Measurements from ENCODE around the gene PCNT.
"Not testable (repeated sequence)": the region's sequence is repeated elsewhere in the genome, so short reads cannot be mapped to it uniquely, and the experiment has no call there.

Gene PCNT

DNA sequence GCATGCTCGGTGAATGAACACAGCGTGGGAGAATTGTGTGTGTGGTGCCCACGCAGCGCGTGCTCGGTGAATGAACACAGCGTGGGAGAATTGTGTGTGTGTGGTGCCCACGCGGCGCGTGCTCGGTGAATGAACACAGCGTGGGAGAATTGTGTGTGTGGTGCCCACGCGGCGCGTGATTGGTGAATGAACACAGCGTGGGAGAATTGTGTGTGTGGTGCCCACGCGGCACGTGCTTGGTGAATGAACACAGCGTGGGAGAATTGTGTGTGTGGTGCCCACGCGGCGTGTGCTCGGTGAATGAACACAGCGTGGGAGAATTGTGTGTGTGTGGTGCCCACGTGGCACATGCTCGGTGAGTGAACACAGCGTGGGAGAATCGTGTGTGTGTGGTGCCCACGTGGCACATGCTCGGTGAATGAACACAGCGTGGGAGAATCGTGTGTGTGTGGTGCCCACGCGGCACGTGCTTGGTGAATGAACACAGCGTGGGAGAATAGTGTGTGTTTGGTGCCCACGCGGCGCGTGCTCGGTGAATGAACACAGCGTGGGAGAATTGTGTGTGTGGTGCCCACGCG is 79.4 kb downstream of the PCNT start:
- not testable (repeated sequence) for DNase-seq (ENCODE audit: low read depth in 1 of 2, low spot score in 1 of 2)

DNA sequence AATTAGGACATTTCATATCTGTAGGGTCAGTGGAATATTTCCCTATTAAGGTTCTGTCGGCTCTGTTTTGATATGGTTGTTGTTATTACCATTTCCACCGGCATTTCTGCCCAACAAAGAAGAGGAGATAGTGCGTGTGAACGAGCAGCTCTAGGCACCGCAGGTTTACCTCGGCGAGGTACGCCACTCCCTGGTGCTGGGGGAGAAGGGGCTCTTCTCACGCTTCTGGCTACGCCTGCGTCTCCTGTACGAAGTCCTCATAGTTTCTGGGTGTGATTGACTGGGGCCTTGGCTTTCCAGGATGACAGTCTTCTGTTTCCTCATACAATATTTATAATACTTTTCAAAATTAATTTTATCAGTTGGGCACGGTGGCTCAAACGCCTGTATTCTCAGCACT is 80.3 kb downstream of the PCNT start:
- no peak for DNase-seq (ENCODE audit: low read depth in 1 of 2, low spot score in 1 of 2)

DNA sequence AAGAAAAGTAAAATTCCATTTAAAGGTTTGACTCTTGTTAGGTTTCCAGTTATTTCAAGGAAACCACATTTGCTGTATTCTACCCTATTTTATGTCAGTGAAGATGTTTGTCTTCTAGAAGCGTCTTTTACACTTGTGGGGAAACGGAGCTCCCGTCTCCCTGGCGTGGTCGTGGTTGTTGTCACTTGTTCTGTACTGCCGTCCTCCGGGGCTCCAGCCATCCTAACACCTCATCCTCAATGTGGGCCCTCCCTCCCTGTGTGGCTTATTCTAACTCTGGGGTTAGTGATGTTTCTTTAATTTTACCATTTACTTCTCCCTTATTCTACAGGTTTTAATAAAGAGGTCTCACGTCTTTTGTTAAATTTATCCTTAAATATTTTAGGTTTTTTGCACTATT is 82.0 kb downstream of the PCNT start:
- DNase-seq (ENCODE audit: low read depth in 1 of 2, low spot score in 1 of 2) = no peak

DNA sequence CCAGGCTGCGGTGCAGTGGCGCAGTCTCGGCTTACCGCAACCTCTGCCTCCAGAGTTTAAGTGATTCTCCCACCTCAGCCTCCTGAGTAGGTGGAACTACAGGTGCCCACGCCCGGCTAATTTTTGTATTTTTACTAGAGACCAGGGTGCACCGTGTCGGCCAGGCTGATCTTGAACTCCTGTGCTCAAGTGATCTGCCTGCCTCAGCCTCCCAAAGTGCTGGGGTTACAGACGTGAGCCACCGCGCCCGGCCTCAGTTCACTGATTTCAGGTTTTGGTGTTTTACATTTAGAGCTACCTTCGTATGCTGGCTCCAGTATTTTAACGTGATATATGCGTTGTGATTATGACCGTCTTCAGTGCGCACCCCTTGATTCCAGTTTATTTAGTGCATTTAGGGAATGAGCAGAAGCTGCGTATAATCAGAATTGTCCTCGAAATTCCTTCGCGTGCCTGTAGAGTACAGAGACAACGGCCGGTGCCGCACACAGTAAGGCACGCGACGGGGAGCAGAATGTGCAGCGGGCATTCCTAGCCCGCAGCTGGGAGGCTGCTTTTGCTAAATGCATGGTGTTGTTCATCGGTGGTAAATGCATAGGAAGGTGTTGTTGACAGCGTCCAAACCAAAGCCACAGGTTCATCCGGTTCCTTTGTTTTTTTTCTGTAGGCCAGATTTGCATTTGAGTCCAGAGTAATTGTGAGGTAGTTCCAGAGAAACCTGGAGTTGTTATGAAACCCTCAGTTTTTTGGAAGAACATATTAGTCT is 85.9 kb downstream of the PCNT start:
- DNase-seq (ENCODE audit: low read depth in 1 of 2, low spot score in 1 of 2) = no peak

DNA sequence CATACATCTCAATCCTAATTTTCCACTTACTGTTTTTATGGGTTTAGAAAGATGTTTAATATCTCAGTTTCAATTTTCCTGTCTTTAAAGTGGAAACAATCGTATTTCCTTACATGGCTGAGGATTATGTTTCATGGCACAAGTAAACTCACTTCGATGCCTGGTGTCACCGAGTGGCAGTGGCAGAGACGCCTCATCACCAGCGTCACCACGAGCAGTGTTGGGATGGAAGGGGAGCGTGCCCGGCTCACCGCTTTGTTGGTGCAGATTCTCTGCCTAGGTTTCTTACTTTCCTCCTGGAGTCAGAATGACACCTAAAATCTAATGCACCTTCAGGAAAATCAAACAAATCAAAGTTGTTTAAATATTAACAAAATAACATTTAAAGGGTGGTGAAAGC is 86.6 kb downstream of the PCNT start:
- DNase-seq (ENCODE audit: low read depth in 1 of 2, low spot score in 1 of 2) = no peak

DNA sequence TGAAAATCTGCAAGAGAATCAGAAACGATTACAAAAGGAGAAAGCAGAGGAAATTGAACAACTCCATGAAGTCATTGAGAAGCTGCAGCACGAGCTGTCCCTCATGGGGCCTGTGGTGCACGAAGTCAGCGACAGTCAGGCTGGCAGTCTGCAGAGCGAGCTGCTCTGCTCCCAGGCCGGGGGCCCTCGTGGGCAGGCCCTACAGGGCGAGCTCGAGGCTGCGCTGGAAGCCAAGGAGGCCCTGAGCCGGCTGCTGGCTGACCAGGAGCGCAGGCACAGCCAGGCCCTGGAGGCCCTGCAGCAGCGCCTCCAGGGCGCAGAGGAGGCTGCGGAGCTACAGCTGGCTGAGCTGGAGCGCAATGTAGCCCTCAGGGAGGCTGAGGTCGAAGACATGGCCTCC is 87.3 kb downstream of the PCNT start:
- no peak for DNase-seq (ENCODE audit: low read depth in 1 of 2, low spot score in 1 of 2)

DNA sequence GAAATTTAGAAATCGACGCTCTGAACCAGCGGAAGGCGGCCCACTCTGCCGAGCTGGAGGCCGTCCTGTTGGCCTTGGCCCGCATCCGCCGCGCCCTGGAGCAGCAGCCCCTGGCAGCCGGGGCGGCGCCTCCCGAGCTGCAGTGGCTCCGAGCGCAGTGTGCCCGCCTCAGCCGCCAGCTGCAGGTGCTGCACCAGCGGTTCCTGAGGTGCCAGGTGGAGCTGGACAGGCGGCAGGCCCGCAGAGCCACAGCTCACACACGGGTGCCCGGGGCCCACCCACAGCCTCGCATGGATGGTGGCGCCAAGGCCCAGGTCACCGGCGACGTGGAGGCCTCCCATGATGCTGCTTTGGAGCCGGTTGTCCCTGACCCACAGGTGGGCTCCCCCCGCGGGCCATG is 87.7 kb downstream of the PCNT start:
- DNase-seq (ENCODE audit: low read depth in 1 of 2, low spot score in 1 of 2) = no peak

DNA sequence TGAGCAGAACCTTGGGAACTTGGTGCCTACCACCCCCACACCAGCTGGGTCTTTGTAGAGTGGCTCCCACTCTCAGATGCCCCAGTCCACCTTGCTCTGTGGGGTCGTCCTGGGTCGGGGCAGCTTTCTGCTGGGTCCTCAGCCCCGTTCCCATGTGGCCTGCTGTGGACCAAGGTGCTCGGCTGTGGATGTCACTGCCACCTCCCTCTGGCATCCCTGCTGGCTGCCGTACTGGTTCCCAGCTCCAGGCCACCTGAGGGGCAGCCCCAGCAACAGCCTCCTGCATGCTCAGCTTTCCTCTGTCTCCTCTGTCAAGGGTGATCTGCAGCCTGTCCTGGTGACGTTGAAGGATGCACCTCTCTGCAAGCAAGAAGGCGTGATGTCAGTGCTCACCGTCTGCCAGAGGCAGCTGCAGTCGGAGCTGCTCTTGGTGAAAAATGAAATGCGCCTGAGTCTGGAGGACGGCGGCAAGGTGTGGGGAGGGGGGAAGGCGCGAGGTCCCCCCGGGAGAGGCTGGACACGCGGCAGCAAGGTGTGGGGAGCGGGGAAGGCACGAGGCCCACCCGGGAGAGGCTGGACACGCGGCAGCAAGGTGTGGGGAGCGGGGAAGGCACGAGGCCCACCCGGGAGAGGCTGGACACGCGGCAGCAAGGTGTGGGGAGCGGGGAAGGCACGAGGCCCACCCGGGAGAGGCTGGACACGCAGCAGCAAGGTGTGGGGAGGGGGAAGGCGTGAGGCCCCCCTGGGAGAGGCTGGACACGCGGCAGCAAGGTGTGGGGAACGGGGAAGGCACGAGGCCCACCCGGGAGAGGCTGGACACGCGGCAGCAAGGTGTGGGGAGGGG is 88.8 kb downstream of the PCNT start:
- DNase-seq (ENCODE audit: low read depth in 1 of 2, low spot score in 1 of 2) = no peak

DNA sequence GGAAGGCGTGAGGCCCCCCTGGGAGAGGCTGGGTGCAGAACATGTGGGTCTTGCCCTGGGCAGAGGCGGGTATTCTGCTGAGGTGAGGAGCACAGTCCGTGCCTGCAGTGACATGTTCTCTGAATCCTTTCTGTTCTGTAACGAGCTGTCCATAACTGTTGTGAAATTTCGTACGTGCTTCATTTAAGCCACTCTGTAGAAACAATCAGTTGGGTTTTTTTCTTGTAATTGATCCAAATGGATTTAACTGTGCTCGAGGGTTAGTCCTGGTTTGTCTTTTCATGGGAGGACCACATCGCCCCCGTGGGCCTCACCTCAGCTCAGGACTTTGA is 89.4 kb downstream of the PCNT start:
- no peak for DNase-seq (ENCODE audit: low read depth in 1 of 2, low spot score in 1 of 2)

DNA sequence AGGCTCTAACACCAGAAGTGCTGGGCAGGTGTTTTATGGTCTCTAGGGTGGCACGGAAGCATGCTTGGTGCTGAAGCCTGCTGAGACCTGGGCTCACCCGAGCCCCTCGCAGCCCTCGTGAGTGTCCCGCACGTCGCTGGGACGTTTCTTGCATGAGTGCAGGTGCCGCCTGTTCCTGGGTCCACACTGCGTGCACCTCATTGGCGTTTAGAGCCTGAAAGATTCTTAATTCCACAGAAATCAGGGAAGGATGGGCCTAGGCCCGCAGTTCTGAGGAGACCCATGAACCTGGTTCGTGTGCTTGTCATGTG is 91.0 kb downstream of the PCNT start:
- DNase-seq (ENCODE audit: low read depth in 1 of 2, low spot score in 1 of 2) = no peak

DNA sequence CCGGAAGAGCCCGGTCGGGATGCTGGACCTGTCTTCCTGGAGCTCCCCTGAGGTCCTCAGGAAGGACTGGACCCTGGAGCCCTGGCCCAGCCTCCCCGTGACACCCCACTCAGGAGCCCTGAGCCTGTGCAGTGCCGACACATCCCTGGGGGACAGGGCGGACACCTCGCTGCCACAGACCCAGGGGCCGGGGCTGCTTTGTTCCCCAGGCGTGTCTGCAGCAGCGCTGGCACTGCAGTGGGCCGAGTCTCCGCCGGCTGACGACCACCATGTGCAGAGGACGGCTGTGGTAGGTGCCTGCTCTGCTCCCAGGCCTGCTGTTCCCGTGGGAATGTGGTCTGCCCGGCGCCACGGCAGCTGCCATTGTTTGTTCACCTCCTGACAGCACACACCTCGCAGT is 92.6 kb downstream of the PCNT start:
- DNase-seq (ENCODE audit: low read depth in 1 of 2, low spot score in 1 of 2) = no peak

DNA sequence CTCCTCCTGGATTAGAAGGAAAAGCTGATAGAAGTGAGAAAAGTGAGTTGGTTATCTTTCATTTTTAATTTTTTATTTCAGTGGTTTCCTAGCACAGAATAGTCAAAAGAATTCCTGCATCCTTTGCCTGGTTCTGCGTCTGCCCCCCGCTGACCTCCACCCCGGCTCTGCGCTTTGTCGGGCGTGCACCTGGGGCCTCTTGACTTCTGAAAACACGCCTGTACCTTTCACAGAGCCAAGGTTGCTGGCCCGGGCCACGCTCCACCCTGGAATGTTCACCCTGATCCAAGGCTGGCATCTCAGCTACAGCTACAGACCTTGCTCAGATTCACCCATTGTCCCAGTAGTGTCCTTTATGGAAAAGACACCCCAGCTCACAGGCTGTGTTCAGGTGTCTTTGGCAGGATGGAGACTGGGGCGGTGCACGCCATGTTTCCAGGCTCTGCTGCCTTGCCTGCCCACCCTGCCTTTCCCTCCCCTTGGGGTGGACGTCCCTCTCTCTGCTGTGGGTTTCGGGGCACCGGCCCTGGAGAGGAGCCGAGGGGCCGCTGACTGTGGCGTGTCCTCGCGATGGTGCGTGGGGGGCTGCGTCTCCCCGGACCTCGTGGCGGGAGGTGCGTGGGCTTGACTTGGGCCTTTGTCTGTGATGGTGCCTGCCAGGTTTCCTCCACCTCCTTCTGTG is 94.5 kb downstream of the PCNT start:
- DNase-seq (ENCODE audit: low read depth in 1 of 2, low spot score in 1 of 2) = no peak

DNA sequence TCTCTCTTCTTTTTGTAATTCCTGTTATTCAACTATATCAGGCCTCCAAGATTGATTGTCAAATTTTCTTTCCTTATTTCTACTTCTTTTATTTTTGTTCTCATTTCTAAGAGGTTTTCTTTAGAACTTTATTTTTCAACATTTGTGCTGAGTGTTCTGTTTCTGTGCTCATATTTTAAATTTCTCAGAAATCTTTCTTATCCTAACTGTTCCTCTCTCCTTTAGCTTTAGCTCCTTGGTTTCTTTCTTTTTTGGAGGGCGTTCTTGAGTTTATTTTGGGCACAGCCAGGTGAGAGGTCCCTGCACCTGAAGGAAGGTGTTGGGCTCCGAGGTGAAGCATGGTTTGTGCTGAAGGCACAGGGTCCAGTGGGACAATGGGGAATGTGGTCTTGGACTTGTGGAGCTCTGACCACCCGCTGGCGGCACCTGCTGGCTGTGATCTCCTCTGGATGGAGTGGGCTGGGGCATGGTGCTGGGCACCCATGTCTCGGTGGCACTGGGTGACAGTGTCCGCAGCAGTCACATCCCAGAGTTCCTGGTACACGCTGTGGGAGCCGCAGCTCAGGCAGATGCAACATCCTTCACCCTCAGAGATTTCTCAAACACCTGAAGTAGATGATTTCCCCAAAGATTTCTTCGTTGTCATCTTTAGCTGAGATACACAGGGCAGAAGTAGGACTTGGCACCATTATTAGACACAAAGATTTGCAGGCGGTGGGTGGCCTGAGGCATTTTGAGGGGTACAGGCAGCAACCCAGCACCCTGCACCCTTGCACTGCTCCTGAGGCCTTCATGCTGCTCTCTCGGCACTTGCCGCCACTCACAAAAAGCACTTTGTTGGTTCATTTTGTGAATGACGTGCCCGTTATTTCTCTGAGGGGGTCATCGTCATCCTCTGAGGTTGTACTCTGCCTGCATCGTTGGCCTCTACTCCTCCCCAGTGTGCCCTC is 96.6 kb downstream of the PCNT start:
- no peak for DNase-seq (ENCODE audit: low read depth in 1 of 2, low spot score in 1 of 2)

DNA sequence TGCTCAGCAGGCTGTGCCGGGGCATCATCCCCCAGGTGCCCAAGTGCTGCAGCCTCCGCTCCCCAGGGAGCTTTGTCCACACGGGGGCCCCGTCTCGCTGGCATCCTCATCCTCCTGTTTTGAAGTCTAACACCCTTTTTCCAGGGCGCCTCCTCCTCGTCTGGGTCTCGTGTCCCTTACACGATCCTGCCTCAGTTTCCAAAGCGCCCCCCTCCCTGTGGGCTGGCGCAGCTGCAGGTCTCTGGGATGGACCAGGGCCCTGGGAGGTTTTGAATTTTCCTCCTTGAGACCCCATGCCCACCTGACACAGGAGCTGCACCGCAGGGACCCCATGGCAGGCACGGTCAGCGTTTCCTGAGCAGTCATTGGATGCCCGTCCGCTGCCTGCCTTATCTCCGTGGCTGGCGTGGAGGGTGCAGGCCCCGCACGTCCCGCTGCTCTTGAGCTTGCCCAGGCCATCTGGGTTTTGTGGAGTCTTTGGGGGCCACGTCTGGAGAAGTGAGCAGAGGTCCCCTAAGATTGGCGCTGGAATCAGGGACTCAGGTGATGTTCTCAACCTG is 97.3 kb downstream of the PCNT start:
- no peak for DNase-seq (ENCODE audit: low read depth in 1 of 2, low spot score in 1 of 2)

DNA sequence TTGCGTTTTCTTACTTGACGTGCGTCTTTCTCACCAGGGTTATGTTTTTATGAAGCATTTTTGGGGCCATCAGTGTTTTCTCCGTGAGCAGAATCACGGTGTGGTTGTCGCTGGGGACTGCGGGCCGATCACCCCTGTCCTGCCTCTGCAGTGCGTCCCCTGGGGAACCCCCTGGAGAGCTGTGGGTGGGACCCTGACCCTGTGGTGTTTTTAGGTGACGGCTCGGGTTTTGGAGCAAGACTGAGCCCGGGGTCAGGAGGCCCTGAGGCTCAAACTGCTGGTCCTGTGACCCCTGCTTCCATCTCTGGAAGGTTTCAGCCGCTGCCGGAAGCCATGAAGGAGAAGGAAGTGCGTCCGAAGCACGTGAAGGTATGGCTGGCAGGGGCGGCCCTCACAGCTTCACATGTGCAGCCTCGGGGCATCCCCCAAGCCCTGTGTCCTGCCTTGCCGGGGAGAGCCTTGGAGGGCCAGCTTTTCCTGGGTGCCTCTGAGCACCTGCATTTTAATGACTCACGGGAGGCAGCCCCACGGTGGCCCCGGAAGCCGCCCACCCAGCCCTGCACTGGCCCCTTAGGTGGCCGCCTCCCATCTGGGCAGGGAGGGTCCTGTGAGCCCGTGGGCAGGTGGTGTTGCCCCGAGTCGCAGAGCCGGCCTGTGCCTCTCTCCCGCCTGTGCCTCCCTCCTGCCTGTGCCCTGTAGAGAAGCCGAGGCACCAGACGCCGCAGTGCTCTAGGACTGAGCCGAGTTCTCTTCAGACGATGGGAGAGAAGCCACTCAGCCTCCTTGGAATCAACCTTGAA is 98.0 kb downstream of the PCNT start:
- no peak for DNase-seq (ENCODE audit: low read depth in 1 of 2, low spot score in 1 of 2)

DNA sequence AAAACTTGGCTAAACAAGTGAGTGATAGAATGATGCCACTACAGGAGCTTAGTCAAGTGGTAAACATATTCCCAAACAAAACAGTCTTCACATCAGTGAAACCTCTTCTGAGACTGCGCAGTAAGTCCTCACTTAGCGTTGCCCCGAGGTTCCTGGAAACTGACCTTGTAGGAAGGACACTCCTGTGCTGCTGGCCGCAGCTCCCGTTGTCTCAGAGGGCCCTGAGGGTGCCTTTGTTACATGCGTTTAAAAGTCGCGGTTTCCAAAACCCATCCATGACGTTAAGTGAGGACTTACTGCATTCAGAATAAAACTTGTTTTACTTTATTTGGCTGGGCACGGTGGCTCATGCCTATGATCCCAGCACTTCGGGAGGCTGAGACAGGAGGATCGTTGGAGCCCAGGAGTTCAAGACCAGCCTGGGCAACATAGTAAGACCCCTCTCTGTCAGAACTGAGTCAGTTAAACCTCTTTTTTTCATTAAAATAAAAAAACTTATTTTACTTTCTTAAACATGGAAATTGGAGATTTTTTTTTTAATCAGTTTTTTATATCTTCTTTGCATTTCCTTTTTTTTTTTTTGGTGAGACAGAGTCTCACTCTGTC is 98.8 kb downstream of the PCNT start:
- no peak for DNase-seq (ENCODE audit: low read depth in 1 of 2, low spot score in 1 of 2)

DNA sequence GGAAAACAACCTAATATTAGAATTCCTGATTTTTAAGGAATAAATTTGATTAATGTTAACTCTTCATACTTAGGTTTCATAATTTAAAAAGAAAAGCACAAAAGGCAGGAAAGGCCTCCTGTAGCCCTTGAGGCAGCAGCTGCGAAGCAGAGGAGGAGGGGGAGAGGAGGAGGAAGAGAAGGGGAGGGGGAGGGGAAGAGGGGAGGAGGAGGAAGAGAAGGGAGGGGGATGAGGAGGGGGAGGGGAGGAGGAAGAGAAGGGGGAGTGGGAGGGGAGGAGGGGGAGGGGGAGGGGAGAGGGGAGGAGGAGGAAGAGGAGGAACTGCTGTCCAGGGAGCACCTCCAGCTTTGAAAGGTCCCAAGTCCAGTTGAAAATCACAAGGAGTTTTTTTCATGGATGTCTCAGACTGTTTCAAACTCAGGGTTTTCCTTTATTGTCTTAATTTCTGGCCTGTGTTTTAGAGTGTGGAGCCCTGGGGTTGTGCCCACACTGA is 99.6 kb downstream of the PCNT start:
- DNase-seq (ENCODE audit: low read depth in 1 of 2, low spot score in 1 of 2) = no peak

DNA sequence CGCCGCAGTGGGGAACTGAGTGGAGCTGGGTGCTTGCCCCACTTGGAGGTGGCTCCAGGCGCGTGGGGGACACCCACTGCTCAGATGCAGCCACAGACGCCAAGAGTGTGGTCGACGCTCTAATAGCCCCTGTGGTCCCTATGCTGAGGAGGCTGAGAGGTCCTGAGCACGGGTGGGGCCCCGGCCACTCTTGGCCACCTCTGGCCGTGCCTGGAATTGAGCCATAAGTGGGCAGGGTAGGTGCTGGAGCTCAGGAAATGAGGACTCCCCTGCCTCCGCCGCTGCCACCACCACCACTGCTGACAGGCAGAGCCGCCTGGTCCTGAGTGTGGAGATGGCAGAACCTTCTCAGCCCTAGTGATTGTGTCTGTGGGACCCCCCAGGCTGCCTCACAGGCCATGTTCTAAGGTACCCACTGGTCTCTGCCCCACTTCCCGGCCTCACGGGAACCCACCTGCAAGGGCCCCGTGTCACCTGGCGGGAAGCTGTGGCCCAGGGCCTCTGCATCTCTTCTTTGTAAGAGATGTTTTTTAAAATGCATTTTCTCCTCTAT is 100.2 kb downstream of the PCNT start:
- no peak for DNase-seq (ENCODE audit: low read depth in 1 of 2, low spot score in 1 of 2)

DNA sequence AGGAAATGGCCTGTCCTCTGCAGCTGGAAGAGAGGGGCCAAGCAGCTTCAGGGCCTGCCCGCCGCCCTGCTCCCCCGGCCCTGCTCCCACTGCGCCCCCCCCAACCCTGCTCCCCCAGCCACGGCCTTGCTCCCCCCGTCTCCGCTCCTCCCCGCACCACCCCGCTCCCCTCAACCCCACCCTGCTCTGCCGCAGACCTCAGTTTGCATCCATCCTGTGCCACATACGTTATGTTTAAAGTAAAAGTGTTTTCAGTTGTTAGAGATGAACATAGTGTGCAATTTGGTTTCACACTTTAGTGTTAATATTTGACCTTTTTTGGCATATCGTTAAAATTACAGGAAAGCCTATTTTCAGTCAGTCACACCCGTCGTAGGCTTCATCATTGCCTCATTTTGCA is 100.7 kb downstream of the PCNT start:
- DNase-seq (ENCODE audit: low read depth in 1 of 2, low spot score in 1 of 2) = no peak

All from stimulated activated CD4-positive, alpha-beta T cell treated with anti-CD3 and anti-CD28 coated beads, Interleukin-15, amount 100 ng/mL, for 1 hour (primary cell).